GM03348 (cell line): ENCODE data around the gene SHISA9.

Experiments used
- DNase-seq: peaks from one replicate; pipeline ENCODE4 v3.0.0; 2012; ENCODE audit warnings: low spot score

Gene SHISA9

GRCh38 chr16:13077816-13078215 is 176.4 kb downstream of the SHISA9 start:
- no peak for DNase-seq

- DNase-seq: no peak
Measured at GRCh38 chr16:13080531-13080930, 179.1 kb downstream of the SHISA9 start.

- DNase-seq: no peak
Measured at GRCh38 chr16:13081825-13082331, 180.5 kb downstream of the SHISA9 start.

- DNase-seq: no peak
Measured at GRCh38 chr16:13083681-13084080, 182.3 kb downstream of the SHISA9 start.

- no peak for DNase-seq
Measured at GRCh38 chr16:13084331-13084730, 182.9 kb downstream of the SHISA9 start.

- no peak for DNase-seq
Measured at GRCh38 chr16:13093661-13094060, 192.3 kb downstream of the SHISA9 start.

GRCh38 chr16:13095061-13095460 is 193.7 kb downstream of the SHISA9 start:
- DNase-seq: no peak

- no peak for DNase-seq
Measured at GRCh38 chr16:13098536-13098935, 197.1 kb downstream of the SHISA9 start.

- DNase-seq: no peak
Measured at GRCh38 chr16:13099822-13100221, 198.4 kb downstream of the SHISA9 start.

- DNase-seq: no peak
Measured at GRCh38 chr16:13100970-13101369, 199.6 kb downstream of the SHISA9 start.

GRCh38 chr16:13101828-13102227 is 200.4 kb downstream of the SHISA9 start:
- no peak for DNase-seq

GRCh38 chr16:13102401-13102800 is 201.0 kb downstream of the SHISA9 start:
- DNase-seq: no peak

- DNase-seq: no peak
Measured at GRCh38 chr16:13103831-13104530, 202.6 kb downstream of the SHISA9 start.

- no peak for DNase-seq
Measured at GRCh38 chr16:13104772-13105171, 203.4 kb downstream of the SHISA9 start.

GRCh38 chr16:13105427-13105826 is 204.0 kb downstream of the SHISA9 start:
- DNase-seq: no peak

- no peak for DNase-seq
Measured at GRCh38 chr16:13106464-13106863, 205.1 kb downstream of the SHISA9 start.

- no peak for DNase-seq
Measured at GRCh38 chr16:13108126-13108525, 206.7 kb downstream of the SHISA9 start.

- no peak for DNase-seq
Measured at GRCh38 chr16:13109171-13109570, 207.8 kb downstream of the SHISA9 start.

- DNase-seq: no peak
Measured at GRCh38 chr16:13110124-13110796, 208.9 kb downstream of the SHISA9 start.

- DNase-seq: no peak
Measured at GRCh38 chr16:13111747-13112146, 210.3 kb downstream of the SHISA9 start.

- no peak for DNase-seq
Measured at GRCh38 chr16:13113741-13114140, 212.3 kb downstream of the SHISA9 start.

- no peak for DNase-seq
Measured at GRCh38 chr16:13118091-13118490, 216.7 kb downstream of the SHISA9 start.

GRCh38 chr16:13120091-13120490 is 218.7 kb downstream of the SHISA9 start:
- no peak for DNase-seq

- DNase-seq: no peak
Measured at GRCh38 chr16:13120557-13120956, 219.2 kb downstream of the SHISA9 start.
